GM23338 (cell line): Measurements from ENCODE around the gene RRP7A. TPM values are rescaled to one million over a fixed set of nuclear protein-coding genes. Genes with fewer than 3 reads are reported as not detected.
"Not testable (repeated sequence)": the region's sequence is repeated elsewhere in the genome, so short reads cannot be mapped to it uniquely, and the experiment has no call there.

Source experiments
- ATAC-seq: fragments of 200-7000 bp; cut with Tn5 transposase; 3 replicates; pipeline ENCODE4 v1.9.1; 2020
- DNase-seq: peaks from one replicate; pipeline ENCODE4 v3.0.0-alpha.2; 2015; ENCODE audit warnings: low spot score
- H2AFZ ChIP-seq: fragments of 200-600 bp; sonication (generic); 2 replicates; pipeline ENCODE4 v1.8.0; 2016; ENCODE audit warnings: antibody characterized with exemption, mild to moderate bottlenecking, moderate library complexity
- H3F3A ChIP-seq: fragments of 200-600 bp; sonication (generic); replicated peaks from 2 replicates; pipeline ENCODE4 v1.8.0; 2017; ENCODE audit warnings: antibody characterized with exemption, mixed run types, low read depth
- H3K27ac ChIP-seq: fragments of 200-600 bp; sonication (generic); 2 replicates; pipeline ENCODE4 v1.6.1; 2016; ENCODE audit warnings: low read depth
- H3K27me3 ChIP-seq: fragments of 200-600 bp; sonication (generic); 2 replicates; pipeline ENCODE4 v1.8.0; 2016; ENCODE audit warnings: mild to moderate bottlenecking, mixed run types, moderate library complexity; ENCODE audit not compliant: insufficient read depth
- H3K36me3 ChIP-seq: fragments of 200-600 bp; sonication (generic); 2 replicates; pipeline ENCODE4 v1.8.0; 2016; ENCODE audit warnings: mild to moderate bottlenecking; ENCODE audit not compliant: insufficient read depth
- H3K4me1 ChIP-seq: fragments of 200-600 bp; sonication (generic); 2 replicates; pipeline ENCODE4 v1.8.0; 2016; ENCODE audit warnings: mild to moderate bottlenecking, moderate library complexity; ENCODE audit not compliant: insufficient read depth
- H3K4me2 ChIP-seq: fragments of 200-600 bp; sonication (generic); 2 replicates; pipeline ENCODE4 v1.7.1; 2017; ENCODE audit warnings: mixed run types
- H3K4me3 ChIP-seq: fragments of 200-600 bp; sonication (generic); 2 replicates; pipeline ENCODE4 v1.6.1; 2016; ENCODE audit warnings: mixed run types
- H3K79me2 ChIP-seq: fragments of 200-600 bp; sonication (generic); replicated peaks from 2 replicates; pipeline ENCODE4 v1.8.0; 2017; ENCODE audit warnings: mild to moderate bottlenecking; ENCODE audit not compliant: insufficient read depth
- H3K9me2 ChIP-seq: fragments of 200-600 bp; sonication (generic); 2 replicates; pipeline ENCODE4 v1.8.0; 2017; ENCODE audit not compliant: insufficient read depth
- H4K20me1 ChIP-seq: fragments of 200-600 bp; sonication (generic); replicated peaks from 2 replicates; pipeline ENCODE4 v1.8.0; 2017; ENCODE audit warnings: mild to moderate bottlenecking; ENCODE audit not compliant: insufficient read depth
- H3K27ac Mint-ChIP-seq: 2 replicates; pipeline ENCODE4 v1.8.0; 2020; ENCODE audit warnings: inconsistent platforms, mild to moderate bottlenecking, moderate library complexity, mixed read lengths
- H3K27me3 Mint-ChIP-seq: 3 replicates; pipeline ENCODE4 v1.8.0; 2022; ENCODE audit warnings: low read depth, mild to moderate bottlenecking, moderate library complexity, mixed read lengths, inconsistent platforms; ENCODE audit not compliant: insufficient read depth, poor library complexity
- H3K36me3 Mint-ChIP-seq: 3 replicates; pipeline ENCODE4 v1.8.0; 2021; ENCODE audit warnings: low read depth, mild to moderate bottlenecking, inconsistent platforms, moderate library complexity, mixed read lengths
- H3K4me1 Mint-ChIP-seq: 3 replicates; pipeline ENCODE4 v1.8.0; 2020; ENCODE audit warnings: mild to moderate bottlenecking, inconsistent platforms, mixed read lengths
- H3K4me3 Mint-ChIP-seq: 3 replicates; pipeline ENCODE4 v1.8.0; 2021; ENCODE audit warnings: moderate library complexity, mild to moderate bottlenecking, inconsistent platforms, mixed read lengths
- H3K9me3 Mint-ChIP-seq: 3 replicates; pipeline ENCODE4 v1.8.0; 2020; ENCODE audit warnings: moderate library complexity, mild to moderate bottlenecking, inconsistent platforms, mixed read lengths
- CREB1 ChIP-seq: fragments of 250-450 bp; sonication (Bioruptor Pico); IDR thresholded peaks from 2 replicates; pipeline ENCODE4 v1.5.0; 2020; ENCODE audit warnings: low read depth, mild to moderate bottlenecking, moderate library complexity
- POLR2AphosphoS5 ChIP-seq: IDR thresholded peaks from 2 replicates; pipeline ENCODE4 v1.6.1; 2016; ENCODE audit warnings: antibody characterized with exemption, low read depth
- ZNF331 ChIP-seq: fragments of 250-450 bp; sonication (Bioruptor Pico); IDR thresholded peaks from 2 replicates; pipeline ENCODE4 v1.5.0; 2020; ENCODE audit warnings: low read depth, mild to moderate bottlenecking, moderate library complexity
- polyA plus RNA-seq: library from polyadenylated mRNA; unstranded; fragments of >200 nt; fragmentation: Nextera tagmentation; extraction: Ambion mirVana; gene quantifications from 2 replicates; pipeline ENCODE4 v1.2.1, GENCODE V29; 2016
- total RNA-seq: library from RNA; depleted of rRNA; stranded (reverse); fragments of >200 nt; shearing (Covaris generic); gene quantifications from 2 replicates; pipeline ENCODE4 v1.2.3, GENCODE V29; 2014
- TF ChIP-seq, protein P1 (sequence below), 2 experiments: fragments of 200-600 bp in 1 of 2; sonication (generic) in 1 of 2; conservative IDR thresholded peaks; 2 replicates each; pipeline versions ENCODE4 v1.5.1 to v1.6.1; 2016 to 2017; ENCODE audit warnings: antibody characterized with exemption in 2 of 2, low read depth in 2 of 2, mild to moderate bottlenecking in 2 of 2, moderate library complexity in 1 of 2

RRP7A gene
- total and polyA plus RNA-seq, 2 experiments from 2014 or later: 48.1 to 59.2 TPM

DNA sequence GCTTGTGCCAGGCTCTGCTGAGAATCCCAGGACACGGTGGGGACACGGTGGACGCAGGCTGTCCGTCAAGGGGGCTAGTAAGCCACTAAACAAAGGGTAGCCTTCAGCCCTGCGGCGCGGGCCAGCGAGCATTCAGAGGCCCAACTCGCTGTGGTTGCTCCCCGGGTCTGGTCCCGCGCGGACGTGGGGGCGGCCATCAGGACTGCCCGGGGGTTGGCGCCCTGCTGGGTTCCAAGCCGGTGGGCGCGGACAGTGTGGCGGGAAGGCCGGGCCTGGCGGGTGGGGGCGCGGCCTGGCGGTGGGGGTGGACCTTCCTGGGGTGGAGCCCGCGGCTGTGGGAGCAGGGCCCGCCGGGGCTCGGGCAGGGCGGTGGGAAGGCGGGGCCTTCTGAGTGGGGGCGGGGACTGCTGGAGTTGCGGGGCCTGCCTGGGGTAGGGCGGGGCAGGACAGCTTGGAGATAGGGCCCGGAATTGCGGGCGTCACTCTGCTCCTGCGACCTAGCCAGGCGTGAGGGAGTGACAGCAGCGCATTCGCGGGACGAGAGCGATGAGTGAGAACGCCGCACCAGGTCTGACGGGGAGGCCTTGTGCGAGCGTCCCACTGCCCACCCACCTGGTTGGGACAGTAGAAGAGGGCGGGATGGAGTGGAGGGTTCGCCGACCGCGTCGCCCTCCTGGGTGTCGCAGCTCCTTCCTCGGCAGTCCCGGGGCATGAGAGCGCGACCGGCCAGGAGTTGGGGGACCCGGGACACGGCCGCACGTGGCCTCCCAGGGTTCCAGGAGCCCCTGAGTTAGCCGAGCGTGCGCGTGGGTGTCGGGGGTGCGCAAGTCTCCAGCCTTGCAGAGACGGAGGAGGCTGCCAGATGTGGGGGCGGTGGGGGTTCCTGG is 34.1 kb upstream of the RRP7A start, which contains the start of gene SERHL2:
Gene SERHL2 (plus strand): TSS at position 482 of the 887 bp plus-strand sequence. CDS start 65 bp downstream, at position 547.
- peak within 1 kb of the TSS; percentile 99 for H3K4me2 ChIP-seq
- peaks cover 10% of the 10 kb centered on the region for H3K4me1 Mint-ChIP-seq
- H3K27ac ChIP-seq: peak within 1 kb of the TSS; percentile 39; the same call in 1 of the 2 replicates
- no peak within 1 kb of the TSS for H3K27ac Mint-ChIP-seq
- ATAC-seq (peak; percentile 94), DNase-seq (peak; percentile 97)
- H4K20me1 ChIP-seq: no peaks in the 10 kb centered on the region
- H3K4me1 ChIP-seq: peaks cover 18% of the 10 kb centered on the region
- TF ChIP-seq CREB1 (CRISPR knock-in tag): no peak
- peak; percentile 61 for TF ChIP-seq POLR2AphosphoS5
- H3K27me3 Mint-ChIP-seq: peaks cover 32% of the 10 kb centered on the region
- peaks cover 18% of the 10 kb centered on the region for H3F3A ChIP-seq
- H2AFZ ChIP-seq: peak within 1 kb of the TSS; percentile 100
- H3K36me3 Mint-ChIP-seq: peaks cover 12% of the 10 kb centered on the region; the same call in 2 of the 3 replicates
- no peaks in the 10 kb centered on the region for H3K9me2 ChIP-seq
- H3K79me2 ChIP-seq: no peaks in the 10 kb centered on the region
- H3K36me3 ChIP-seq: no peaks in the 10 kb centered on the region; the same call in 1 of the 2 replicates
- H3K27me3 ChIP-seq: peaks cover 22% of the 10 kb centered on the region
- H3K4me3 ChIP-seq: peak within 1 kb of the TSS; percentile 94
- peaks cover 17% of the 10 kb centered on the region for H3K9me3 Mint-ChIP-seq
- peak within 1 kb of the TSS; percentile 80 for H3K4me3 Mint-ChIP-seq

DNA sequence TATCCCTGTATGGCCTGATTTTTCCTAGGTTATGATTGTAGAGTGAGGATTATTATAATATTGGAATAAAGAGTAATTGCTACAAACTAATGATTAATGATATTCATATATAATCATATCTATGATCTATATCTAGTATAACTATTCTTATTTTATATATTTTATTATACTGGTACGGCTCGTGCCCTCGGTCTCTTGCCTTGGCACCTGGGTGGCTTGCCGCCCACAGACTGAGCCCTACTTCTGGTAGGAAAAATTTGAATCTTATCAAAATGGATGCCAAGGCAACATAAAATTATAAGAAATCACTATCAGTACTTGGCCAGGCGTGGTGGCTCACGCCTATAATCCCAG is 32.7 kb upstream of the RRP7A start:
- Mint-ChIP-seq H3K36me3 (peaks cover 12% of the 10 kb centered on the region; the same call in 2 of the 3 replicates), H3K27me3 (peaks cover 35% of the 10 kb centered on the region), H3K4me1 (peaks cover 10% of the 10 kb centered on the region), H3K9me3 (peaks cover 17% of the 10 kb centered on the region)
- H3K27ac ChIP-seq, DNase-seq, H3K36me3 ChIP-seq, H3K4me3 Mint-ChIP-seq, H3K27ac Mint-ChIP-seq, ATAC-seq, H3K9me2 ChIP-seq, H3K79me2 ChIP-seq, H3K4me3 ChIP-seq, H2AFZ ChIP-seq, H4K20me1 ChIP-seq, H3K4me2 ChIP-seq: not testable (repeated sequence)
- Histone ChIP-seq H3K27me3 (peaks cover 22% of the 10 kb centered on the region), H3F3A (peaks cover 26% of the 10 kb centered on the region), H3K4me1 (peaks cover 23% of the 10 kb centered on the region)

DNA sequence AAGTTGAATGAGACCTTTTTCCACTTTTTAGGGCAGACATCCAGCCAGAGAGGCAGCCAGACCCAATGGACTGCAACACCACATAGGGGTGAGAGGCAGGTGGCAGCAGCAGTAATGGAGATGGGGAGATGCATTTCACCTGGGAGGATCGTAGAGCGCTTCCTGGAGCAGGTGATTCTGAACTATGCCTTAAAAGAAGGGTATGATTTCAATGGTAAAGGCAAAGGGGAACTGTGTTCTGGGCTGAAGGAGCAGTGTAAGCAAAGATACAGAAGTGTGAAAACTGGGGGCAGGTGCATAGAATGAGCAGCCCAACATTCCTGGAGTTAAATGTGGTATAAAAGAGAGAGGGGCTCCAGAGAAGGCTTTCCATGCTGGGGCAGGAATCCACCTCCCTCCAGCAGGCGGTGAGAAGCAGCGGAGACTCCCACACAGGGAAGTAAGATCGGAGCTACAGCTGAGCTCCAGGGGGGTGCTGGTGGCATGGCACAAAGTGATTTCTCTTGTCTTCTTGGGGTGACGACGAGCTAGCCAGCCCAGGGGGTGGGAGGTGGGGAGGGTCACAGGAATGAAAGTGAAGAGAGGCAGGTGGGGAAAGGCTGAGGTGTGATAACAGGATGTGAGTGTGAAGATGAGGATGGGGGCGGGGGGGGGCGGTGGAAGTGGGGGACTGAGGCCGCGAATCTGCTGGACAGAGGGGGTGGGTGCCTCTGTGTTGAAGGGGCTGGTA is 29.9 kb upstream of the RRP7A start:
- peak; percentile 38 for DNase-seq
- H3K36me3 ChIP-seq: no peaks in the 10 kb centered on the region; the same call in 1 of the 2 replicates
- H3K79me2 ChIP-seq: no peaks in the 10 kb centered on the region
- H3K4me3 ChIP-seq: no peak overlapping the region
- H3K9me2 ChIP-seq: no peaks in the 10 kb centered on the region
- H3F3A ChIP-seq: peaks cover 26% of the 10 kb centered on the region
- no peak overlapping the region for H3K27ac Mint-ChIP-seq
- H3K4me2 ChIP-seq: peak overlapping the region; percentile 63
- TF ChIP-seq, protein P1, sequence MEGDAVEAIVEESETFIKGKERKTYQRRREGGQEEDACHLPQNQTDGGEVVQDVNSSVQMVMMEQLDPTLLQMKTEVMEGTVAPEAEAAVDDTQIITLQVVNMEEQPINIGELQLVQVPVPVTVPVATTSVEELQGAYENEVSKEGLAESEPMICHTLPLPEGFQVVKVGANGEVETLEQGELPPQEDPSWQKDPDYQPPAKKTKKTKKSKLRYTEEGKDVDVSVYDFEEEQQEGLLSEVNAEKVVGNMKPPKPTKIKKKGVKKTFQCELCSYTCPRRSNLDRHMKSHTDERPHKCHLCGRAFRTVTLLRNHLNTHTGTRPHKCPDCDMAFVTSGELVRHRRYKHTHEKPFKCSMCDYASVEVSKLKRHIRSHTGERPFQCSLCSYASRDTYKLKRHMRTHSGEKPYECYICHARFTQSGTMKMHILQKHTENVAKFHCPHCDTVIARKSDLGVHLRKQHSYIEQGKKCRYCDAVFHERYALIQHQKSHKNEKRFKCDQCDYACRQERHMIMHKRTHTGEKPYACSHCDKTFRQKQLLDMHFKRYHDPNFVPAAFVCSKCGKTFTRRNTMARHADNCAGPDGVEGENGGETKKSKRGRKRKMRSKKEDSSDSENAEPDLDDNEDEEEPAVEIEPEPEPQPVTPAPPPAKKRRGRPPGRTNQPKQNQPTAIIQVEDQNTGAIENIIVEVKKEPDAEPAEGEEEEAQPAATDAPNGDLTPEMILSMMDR (conservative IDR thresholded peaks at IDR 0.05; ENCODE audit: low read depth in 2 of 2): peak in 1 of 2 experiments; percentile 14; a peak in 1 of 4 replicates
- TF ChIP-seq ZNF331 (CRISPR knock-in tag): no peak
- no peak for TF ChIP-seq CREB1 (CRISPR knock-in tag)
- H3K36me3 Mint-ChIP-seq: peaks cover 12% of the 10 kb centered on the region; the same call in 2 of the 3 replicates
- peaks cover 10% of the 10 kb centered on the region for H3K4me1 Mint-ChIP-seq
- H3K27me3 ChIP-seq: peaks cover 20% of the 10 kb centered on the region
- no peak overlapping the region for H3K4me3 Mint-ChIP-seq
- peaks cover 38% of the 10 kb centered on the region for H3K27me3 Mint-ChIP-seq
- H4K20me1 ChIP-seq: no peaks in the 10 kb centered on the region
- no peak overlapping the region for H3K27ac ChIP-seq
- H2AFZ ChIP-seq: peak overlapping the region; percentile 95
- H3K9me3 Mint-ChIP-seq: peaks cover 17% of the 10 kb centered on the region
- H3K4me1 ChIP-seq: peaks cover 23% of the 10 kb centered on the region
- no peak for ATAC-seq
